Nephron progenitor cell (in vitro differentiated cells): ENCODE measurements around the gene UGT1A3.
A peak's percentile ranks its signal among the peaks of the same experiment; 100 is the strongest.
"Not testable (repeated sequence)": the region's sequence is repeated elsewhere in the genome, so short reads cannot be mapped to it uniquely, and the experiment has no call there.

Source experiments
- DNase-seq: peaks from one replicate; pipeline ENCODE4 v3.0.0; 2021
- H3K27ac Mint-ChIP-seq: 2 replicates; pipeline ENCODE4 v1.8.0; 2021; ENCODE audit warnings: mild to moderate bottlenecking, moderate library complexity, mixed read lengths
- H3K27me3 Mint-ChIP-seq: 2 replicates; pipeline ENCODE4 v1.8.0; 2021; ENCODE audit warnings: mild to moderate bottlenecking, low read depth, mixed read lengths; ENCODE audit not compliant: poor library complexity
- H3K36me3 Mint-ChIP-seq: 2 replicates; pipeline ENCODE4 v1.8.0; 2021; ENCODE audit warnings: low read depth, mixed read lengths
- H3K4me1 Mint-ChIP-seq: 2 replicates; pipeline ENCODE4 v1.8.0; 2021; ENCODE audit warnings: mixed read lengths
- H3K4me3 Mint-ChIP-seq: 2 replicates; pipeline ENCODE4 v1.8.0; 2021; ENCODE audit warnings: mild to moderate bottlenecking, moderate library complexity, mixed read lengths
- H3K9me3 Mint-ChIP-seq: 2 replicates; pipeline ENCODE4 v1.8.0; 2021; ENCODE audit warnings: mild to moderate bottlenecking, moderate library complexity, mixed read lengths
- CTCF ChIP-seq: fragments of 200-600 bp; sonication (generic); IDR thresholded peaks from 2 replicates; pipeline ENCODE4 v1.5.0; 2021; ENCODE audit warnings: antibody characterized with exemption

Gene UGT1A3

DNA sequence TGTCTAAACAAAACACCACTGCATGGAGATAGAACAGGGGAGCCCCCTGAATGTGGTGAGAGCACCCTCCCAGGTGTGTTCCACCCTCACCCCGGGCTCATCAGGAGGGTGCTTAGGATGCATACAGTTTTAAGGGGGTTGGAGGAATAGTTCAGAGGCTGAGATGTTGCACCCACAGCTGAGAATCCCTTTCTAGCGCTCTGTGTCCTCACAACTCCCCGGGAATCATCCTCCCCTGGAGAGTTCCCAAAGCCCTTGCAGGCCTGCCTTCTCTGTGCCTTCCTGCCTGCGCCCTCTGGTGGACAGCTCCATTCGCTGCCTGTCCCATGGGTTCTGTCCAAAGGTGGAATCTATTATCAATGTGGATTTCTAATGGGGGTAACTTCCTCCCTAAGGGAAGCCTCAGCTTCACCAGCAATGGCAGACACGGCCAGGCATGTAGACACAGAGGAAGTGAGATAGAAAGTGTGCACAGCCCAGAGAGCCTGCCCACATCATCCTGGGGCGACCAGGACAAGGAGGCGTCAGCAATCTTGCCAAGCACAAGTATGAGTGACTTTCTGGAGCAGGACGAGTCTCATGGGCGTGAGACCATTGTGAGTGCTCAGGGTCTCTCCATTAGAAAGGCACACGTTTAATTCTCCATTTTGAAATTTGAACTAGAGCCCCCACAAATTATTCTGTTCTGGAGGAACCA, 17.4 kb upstream of the UGT1A3 start:
- Mint-ChIP-seq H3K27ac (no peak overlapping the region), H3K4me1 (peaks cover 9% of the 10 kb centered on the region), H3K27me3 (peaks cover 12% of the 10 kb centered on the region), H3K36me3 (no peaks in the 10 kb centered on the region), H3K4me3 (no peak overlapping the region), H3K9me3 (no peaks in the 10 kb centered on the region)
- DNase-seq = peak; percentile 92
- TF ChIP-seq CTCF = peak; percentile 88

GRCh38 chr2:233712611-233713261, 16.1 kb upstream of the UGT1A3 start, which contains the start of gene UGT1A5:
Gene UGT1A5 (plus strand): TSS chr2:233712907. CDS start chr2:233712992, 85 bp downstream.
- Mint-ChIP-seq H3K27me3 (peaks cover 23% of the 10 kb centered on the region), H3K36me3 (no peaks in the 10 kb centered on the region), H3K9me3 (no peaks in the 10 kb centered on the region), H3K27ac (no peak within 1 kb of the TSS), H3K4me3 (no peak within 1 kb of the TSS), H3K4me1 (peaks cover 9% of the 10 kb centered on the region)
- DNase-seq = no peak
- no peak for TF ChIP-seq CTCF

DNA sequence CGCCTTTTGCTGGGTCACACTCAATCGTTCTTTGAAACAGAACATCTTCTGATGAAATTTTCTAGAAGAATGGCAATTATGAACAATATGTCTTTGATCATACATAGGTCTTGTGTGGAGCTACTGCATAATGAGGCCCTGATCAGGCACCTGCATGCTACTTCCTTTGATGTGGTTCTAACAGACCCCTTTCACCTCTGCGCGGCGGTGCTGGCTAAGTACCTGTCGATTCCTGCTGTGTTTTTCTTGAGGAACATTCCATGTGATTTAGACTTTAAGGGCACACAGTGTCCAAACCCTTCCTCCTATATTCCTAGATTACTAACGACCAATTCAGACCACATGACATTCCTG, 15.6 kb upstream of the UGT1A3 start:
- H3K4me1 Mint-ChIP-seq = peaks cover 9% of the 10 kb centered on the region
- no peaks in the 10 kb centered on the region for H3K9me3 Mint-ChIP-seq
- no peak for TF ChIP-seq CTCF
- peaks cover 23% of the 10 kb centered on the region for H3K27me3 Mint-ChIP-seq
- no peak overlapping the region for H3K4me3 Mint-ChIP-seq
- no peak for DNase-seq
- H3K36me3 Mint-ChIP-seq = no peaks in the 10 kb centered on the region
- no peak overlapping the region for H3K27ac Mint-ChIP-seq

DNA sequence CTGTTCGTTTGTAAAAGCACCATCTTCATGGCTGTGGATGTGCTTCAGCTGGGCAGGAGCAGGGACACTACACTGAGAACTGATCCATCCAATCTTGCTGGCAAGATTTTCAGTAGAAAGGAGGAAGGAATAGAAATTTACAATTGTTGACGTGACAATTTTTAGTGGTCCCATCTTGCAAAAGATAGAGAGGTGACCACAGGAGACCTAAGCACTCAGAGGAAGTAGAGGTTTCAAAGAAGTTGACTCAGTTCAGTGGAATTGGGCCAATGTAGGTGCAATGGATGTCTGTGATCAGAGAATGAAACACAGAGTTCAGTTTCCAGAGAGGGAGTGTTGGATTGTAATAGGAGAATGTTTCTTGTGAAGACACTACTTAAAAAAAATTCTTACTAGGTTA, 14.7 kb upstream of the UGT1A3 start:
- no peaks in the 10 kb centered on the region for H3K36me3 Mint-ChIP-seq
- no peak overlapping the region for H3K4me3 Mint-ChIP-seq
- H3K27me3 Mint-ChIP-seq = peaks cover 23% of the 10 kb centered on the region
- no peak overlapping the region for H3K27ac Mint-ChIP-seq
- no peak for TF ChIP-seq CTCF
- DNase-seq = no peak
- H3K4me1 Mint-ChIP-seq = peaks cover 9% of the 10 kb centered on the region
- H3K9me3 Mint-ChIP-seq = no peaks in the 10 kb centered on the region

DNA sequence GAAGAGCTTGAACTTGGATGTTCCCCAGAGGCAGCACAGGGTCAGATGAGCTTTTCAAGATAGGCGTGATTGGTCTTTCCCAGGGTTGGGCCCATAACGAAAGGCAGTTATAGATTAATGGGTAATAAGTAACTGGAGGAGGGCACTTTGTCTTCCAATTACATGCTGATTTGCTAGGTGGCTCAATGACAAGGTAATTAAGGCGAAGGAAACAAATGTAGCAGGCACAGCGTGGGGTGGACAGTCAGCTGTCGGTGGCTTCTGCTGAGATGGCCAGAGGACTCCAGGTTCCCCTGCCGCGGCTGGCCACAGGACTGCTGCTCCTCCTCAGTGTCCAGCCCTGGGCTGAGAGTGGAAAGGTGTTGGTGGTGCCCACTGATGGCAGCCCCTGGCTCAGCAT, 10.3 kb upstream of the UGT1A3 start, which contains the start of gene UGT1A4:
Gene UGT1A4 (plus strand): TSS at position 185 of the 400 bp plus-strand sequence. CDS start 85 bp downstream, at position 270.
- Mint-ChIP-seq H3K4me1 (no peaks in the 10 kb centered on the region), H3K27me3 (peaks cover 25% of the 10 kb centered on the region), H3K36me3 (no peaks in the 10 kb centered on the region), H3K9me3 (peaks cover 6% of the 10 kb centered on the region), H3K4me3 (no peak within 1 kb of the TSS), H3K27ac (peak within 1 kb of the TSS; percentile 5)
- TF ChIP-seq CTCF = no peak
- no peak for DNase-seq

DNA sequence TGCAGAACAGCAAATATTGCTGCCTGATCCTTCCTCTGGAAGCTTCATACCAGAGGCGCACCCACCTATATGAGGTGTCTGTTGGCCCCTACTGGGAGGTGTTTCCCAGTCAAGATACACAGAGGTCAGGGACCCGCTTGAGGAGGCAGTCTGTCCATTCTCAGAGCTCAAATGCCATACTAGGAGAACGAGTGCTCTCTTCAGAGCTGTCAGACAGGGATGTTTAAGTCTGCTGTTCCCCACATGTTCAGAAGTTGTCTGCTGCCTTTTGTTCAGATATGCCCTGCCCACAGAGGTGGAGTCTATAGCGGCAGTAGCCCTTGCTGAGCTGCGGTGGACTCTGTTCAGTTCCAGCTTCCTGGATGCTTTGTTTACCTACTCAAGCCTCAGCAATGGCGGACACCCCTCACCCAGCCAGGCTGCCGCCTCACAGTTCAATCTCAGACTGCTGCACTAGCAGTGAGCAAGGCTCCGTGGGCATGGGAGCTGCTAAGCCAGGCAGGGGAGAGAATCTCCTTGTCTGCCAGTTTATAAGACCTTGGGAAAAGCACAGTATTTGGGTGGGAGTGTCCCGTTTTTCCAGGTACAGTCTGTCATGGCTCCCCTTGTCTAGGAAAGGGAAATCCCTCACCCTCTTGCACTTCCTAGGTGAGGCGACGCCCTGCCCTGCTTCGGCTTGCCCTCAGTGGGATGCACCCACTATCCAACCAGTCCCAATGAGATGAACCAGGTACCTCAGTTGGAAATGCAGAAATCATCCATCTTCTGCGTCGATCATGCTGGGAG, 8.2 kb downstream of the UGT1A3 start:
- not testable (repeated sequence) for DNase-seq, H3K4me3 Mint-ChIP-seq, H3K27ac Mint-ChIP-seq, H3K36me3 Mint-ChIP-seq, H3K4me1 Mint-ChIP-seq
- Mint-ChIP-seq H3K9me3 (peaks cover 14% of the 10 kb centered on the region), H3K27me3 (peaks cover 27% of the 10 kb centered on the region)
